Measurements from ENCODE around the gene PARVB.
"Not testable (repeated sequence)": the region's sequence is repeated elsewhere in the genome, so short reads cannot be mapped to it uniquely, and the experiment has no call there.

Gene PARVB

DNA sequence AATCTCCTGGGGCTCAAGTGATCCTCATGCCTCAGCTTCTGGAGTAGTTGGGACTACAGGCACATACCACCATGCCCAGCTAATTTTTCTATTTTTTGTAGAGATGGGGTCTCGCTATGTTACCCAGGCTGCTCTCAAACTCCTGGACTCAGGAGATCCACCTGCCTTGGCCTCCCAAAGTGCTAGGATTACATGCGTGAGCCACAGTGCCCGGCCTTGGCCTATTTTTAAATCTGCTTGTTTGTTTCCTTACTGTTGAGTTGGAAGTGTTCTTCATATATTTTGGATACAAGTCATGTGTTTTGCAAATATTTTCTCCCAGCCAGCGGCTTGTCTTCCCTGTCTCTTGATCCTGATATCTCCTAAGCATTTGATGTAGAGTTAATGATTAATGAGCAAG lies 5.0 kb downstream of the PARVB start:
- no peak for DNase-seq

GRCh38 chr22:44030051-44030701 lies 6.1 kb downstream of the PARVB start:
- no peak for DNase-seq

GRCh38 chr22:44030702-44031082 lies 6.6 kb downstream of the PARVB start:
- DNase-seq: no peak

- no peak for DNase-seq
These were observed 7.3 kb downstream of the PARVB start for GRCh38 chr22:44031158-44031952.

- no peak for DNase-seq
These were observed 8.1 kb downstream of the PARVB start for GRCh38 chr22:44032126-44032730.

- DNase-seq: no peak
These were observed 9.2 kb downstream of the PARVB start for GRCh38 chr22:44033287-44033686.

GRCh38 chr22:44033694-44034093 lies 9.6 kb downstream of the PARVB start:
- no peak for DNase-seq

- DNase-seq: no peak
These were observed 13.6 kb downstream of the PARVB start for GRCh38 chr22:44037519-44038375.

- DNase-seq: no peak
These were observed 15.6 kb downstream of the PARVB start for GRCh38 chr22:44039566-44040171.

- DNase-seq: no peak
These were observed 18.4 kb downstream of the PARVB start for GRCh38 chr22:44042249-44043218.

DNA sequence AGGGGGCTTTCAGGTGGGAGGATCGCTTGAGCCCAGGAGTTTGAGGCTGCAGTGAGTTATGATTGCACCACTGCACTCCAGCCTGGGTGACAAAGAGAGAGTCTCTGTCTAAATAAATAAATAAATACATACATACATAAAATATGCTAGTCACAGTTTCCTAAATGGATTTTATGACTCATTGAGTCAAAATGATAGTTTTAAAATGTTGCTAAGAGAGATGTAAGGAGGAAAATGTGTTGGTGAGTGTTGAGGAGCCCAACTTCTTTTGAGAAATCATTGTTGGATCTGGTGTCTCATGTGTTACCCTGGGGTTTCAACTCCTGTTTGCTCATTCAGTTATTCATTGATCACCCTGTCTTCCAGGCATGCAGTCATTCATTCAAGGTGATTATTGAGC lies 21.0 kb downstream of the PARVB start:
- no peak for DNase-seq

DNA sequence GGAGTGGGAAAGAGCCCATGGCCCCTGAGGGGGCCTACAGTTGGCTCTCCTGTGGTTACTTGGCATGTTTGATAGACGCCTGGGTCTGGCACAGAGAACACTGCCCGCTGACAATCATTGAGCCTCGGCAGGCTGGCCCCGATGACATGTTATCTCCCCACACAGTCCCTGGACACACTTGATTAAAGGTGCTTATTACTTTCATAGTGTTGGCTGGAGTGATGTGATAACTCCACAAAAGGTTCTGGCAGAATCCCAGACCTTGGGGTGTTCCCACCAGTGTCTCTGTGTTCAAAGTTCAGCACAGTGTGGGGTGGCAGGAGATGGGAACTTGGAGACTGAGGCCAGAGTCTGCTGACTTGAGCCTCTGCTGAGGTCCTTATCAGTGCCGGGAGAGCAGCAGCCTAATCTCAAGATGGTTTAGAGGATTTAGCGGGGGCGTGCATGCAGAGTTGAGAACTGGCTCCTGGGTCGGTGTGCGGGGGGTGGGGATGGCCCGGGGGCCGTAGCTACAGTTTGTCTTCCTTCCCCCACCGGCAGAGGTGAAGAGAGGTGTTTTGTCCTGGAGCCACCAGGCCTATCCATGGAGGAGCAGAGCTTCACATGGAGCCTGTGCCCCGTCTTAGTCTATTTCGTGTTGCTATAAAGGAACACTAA lies 22.5 kb downstream of the PARVB start:
- DNase-seq: no peak

DNA sequence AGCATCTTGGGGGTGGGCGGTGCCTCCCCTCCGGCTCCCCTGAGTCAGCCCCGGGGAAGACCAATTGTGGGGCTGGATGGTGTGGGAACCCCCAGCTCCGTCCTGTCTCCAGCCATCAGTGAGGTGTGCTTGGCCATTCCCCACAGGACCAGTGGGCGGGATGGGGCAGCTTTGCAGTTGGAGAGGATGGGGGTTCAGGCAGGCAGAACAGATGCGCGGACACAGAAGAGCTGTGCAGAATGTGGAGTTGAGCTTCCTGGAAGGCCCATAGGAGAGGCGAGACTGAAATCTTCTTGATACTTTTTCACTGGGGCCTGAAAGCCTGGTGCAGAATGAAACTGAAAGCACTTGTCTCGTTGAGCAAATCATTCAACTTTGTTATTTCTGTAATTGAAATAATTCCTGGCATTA lies 23.8 kb downstream of the PARVB start:
- no peak for DNase-seq

GRCh38 chr22:44049486-44050231 lies 25.6 kb downstream of the PARVB start:
- no peak for DNase-seq

DNA sequence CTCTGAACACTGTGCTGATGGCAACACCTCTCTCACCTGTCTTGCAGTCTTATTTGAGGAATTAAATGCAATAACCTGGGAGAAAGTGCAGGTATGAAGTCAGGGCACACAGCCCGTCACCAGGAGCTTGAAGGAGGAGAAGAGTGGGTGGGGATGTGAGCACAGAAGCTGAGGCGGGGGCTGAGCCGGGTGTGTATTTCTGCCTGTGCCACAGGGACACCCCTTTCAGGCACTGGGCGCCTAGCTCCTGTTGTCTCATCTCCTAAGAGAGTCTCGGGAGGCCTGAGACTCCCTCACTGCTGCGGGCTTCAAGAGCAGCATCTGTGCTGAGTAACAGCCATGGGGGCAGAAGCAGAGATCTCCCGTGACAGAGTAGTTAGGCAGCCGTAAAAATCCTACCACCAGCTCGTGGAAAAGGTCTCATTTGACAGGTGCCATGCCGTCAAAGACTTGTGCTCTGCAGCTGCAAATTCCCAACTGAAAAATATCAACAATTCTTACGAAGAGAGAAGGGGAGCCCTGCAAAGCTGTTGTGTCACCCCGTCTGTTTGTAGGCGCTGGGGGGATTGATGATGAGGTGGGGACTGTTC lies 26.8 kb downstream of the PARVB start:
- no peak for DNase-seq

DNA sequence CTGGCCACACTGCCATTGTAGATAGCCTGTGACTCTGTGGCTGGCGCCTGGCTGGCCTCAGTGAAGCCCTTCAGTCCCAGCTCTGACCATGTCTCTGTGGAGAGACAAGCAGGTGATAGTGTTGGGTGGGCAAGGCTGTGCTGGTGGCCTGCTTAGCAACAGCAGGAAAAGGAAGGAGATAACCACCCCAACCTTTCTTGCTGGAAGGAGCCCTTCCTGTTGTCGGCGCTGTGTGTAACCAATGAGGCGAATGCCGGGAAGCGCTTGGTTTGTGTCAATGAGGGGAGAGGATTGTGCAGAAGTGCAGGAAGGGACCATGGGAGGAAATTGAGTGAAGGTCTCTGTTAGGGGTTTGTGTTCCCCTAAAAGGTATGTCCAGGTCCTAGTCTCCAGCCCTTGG lies 27.3 kb downstream of the PARVB start:
- DNase-seq: no peak

DNA sequence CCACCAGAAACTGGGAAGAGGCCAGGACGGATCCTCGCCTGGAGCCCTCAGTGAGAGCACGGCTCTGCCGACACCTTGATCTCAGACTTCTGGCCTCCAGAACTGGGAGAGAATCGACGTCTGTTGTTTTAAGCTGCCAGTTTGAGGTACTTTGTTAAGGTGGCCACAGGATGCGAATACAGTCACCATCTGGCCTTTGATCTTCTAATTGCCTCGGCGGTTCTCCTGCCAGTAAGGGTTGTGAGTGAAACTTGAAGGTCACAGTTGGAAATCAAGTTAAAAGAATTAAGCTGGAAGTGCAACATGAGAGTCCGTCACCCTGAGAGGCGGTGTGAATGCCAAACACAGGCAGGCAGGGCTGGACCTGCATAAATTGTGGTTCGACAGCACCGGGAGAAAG lies 27.9 kb downstream of the PARVB start:
- no peak for DNase-seq

DNA sequence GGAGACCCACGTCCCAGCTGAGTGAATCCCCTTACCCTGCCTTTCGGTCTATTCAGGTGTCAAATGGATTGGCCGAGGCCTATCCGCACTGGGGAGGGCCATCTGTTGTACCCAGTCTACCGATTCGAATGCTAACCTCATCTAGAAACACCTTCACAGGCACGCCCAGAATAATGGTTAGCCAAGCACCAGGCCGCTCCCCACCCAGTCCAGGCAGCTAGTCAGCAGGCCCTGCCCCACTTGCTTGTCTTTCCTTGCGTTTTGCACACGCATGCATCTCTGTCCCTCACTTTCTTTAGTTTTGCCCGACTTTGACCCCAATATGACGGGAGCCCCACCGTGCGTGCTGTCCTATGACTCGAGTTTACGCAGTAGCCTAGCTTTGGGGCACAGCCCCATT lies 31.7 kb downstream of the PARVB start:
- DNase-seq: no peak

DNA sequence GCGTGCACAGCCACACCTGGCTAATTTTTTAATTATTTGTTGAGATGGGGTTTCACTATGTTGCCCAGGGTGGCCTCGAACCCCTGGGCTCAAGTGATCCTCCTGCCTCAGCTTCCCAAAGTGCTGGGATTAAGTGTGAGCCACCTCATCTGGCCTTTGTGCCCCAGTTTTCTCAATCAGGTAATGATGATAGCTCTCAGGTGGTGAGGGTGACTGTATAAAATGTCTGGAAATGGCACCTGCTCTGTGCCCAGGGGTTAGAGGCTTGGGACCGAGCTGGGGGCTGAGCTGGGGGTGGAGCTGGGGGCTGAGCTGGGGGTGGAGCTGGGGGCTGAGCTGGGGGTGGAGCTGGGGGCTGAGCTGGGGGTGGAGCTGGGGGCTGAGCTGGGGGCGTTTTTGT lies 32.5 kb downstream of the PARVB start:
- DNase-seq: not testable (repeated sequence)
